ENCODE data around the gene RBBP6. TPM values are rescaled to one million over a fixed set of nuclear protein-coding genes. Genes with fewer than 3 reads are reported as not detected.

Gene RBBP6
- total RNA-seq, 2 experiments from 2014 or later = 63.7 to 66.4 TPM

- H3K4me3 Mint-ChIP-seq = no peak overlapping the region
- CTCF ChIA-PET = interaction anchor here (0.6 kb wide), 1 partner anchor 169 kb away, joined by 3 read pairs; no protein-coding TSS in a partner anchor
These were observed 29.8 kb upstream of the RBBP6 start for GRCh38 chr16:24509536-24509935.

GRCh38 chr16:24511174-24511573 lies 28.2 kb upstream of the RBBP6 start:
- no peak for DNase-seq
- ChIA-PET CTCF (no interaction called here), POLR2A (no interaction called here)
- no peak overlapping the region for H3K27ac Mint-ChIP-seq
- no peak overlapping the region for H3K4me3 Mint-ChIP-seq
- H3K4me1 Mint-ChIP-seq = no peaks in the 10 kb centered on the region
- peaks cover 3% of the 10 kb centered on the region for H3K27me3 Mint-ChIP-seq
- H3K36me3 Mint-ChIP-seq (ENCODE audit: low read depth) = no peaks in the 10 kb centered on the region
- H3K9me3 Mint-ChIP-seq = no peaks in the 10 kb centered on the region

More at GRCh38 chr16:24509536-24509935, 29.8 kb upstream of the RBBP6 start:
- H3K27ac Mint-ChIP-seq = no peak overlapping the region
- H3K36me3 Mint-ChIP-seq (ENCODE audit: low read depth) = no peaks in the 10 kb centered on the region
- H3K4me1 Mint-ChIP-seq = peaks cover 3% of the 10 kb centered on the region
- H3K9me3 Mint-ChIP-seq = no peaks in the 10 kb centered on the region
- POLR2A ChIA-PET = no interaction called here
- DNase-seq = no peak
- H3K27me3 Mint-ChIP-seq = peaks cover 6% of the 10 kb centered on the region

GRCh38 chr16:24511792-24512191 lies 27.6 kb upstream of the RBBP6 start:
- Mint-ChIP-seq H3K27me3 (peaks cover 3% of the 10 kb centered on the region), H3K27ac (no peak overlapping the region), H3K9me3 (no peaks in the 10 kb centered on the region), H3K36me3 (ENCODE audit: low read depth) (no peaks in the 10 kb centered on the region), H3K4me1 (peaks cover under 1% of the 10 kb centered on the region), H3K4me3 (no peak overlapping the region)
- ChIA-PET CTCF (interaction anchor here (0.6 to 1.4 kb wide), 2 partner anchors 27 to 717 kb away, joined by 4 to 6 read pairs; partner anchors contain the start of gene RBBP6), POLR2A (no interaction called here)
- no peak for DNase-seq

DNA sequence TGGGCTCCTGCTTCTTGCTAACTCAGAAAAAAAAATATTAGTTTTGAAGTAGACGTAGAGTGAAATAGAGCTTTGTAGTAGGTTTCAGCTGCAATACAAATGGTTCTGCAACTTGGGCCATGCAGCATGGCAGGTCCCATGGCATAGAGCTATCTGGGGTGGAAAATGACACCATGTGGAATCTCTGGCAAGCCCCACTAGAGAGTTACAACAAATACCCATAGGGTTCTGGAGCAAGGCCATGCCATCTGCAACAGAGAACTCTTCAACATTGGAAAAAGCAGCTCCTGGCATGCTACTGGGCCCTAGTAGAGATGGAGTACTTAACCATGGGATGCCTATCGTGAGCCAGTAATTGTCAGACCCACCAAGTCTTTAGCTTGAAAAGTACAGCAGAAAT lies 25.3 kb upstream of the RBBP6 start:
- no peak overlapping the region for H3K4me3 Mint-ChIP-seq
- CTCF ChIA-PET = interaction anchor here (0.9 to 3.8 kb wide), 2 partner anchors 9 to 488 kb away, joined by 3 to 22 read pairs; no protein-coding TSS in a partner anchor
- POLR2A ChIA-PET = no interaction called here

GRCh38 chr16:24515186-24515585 lies 24.2 kb upstream of the RBBP6 start:
- no peaks in the 10 kb centered on the region for H3K27me3 Mint-ChIP-seq
- H3K9me3 Mint-ChIP-seq = no peaks in the 10 kb centered on the region
- ChIA-PET POLR2A (no interaction called here), CTCF (interaction anchor here (1.4 to 3.8 kb wide), 2 partner anchors 10 to 394 kb away, joined by 3 to 22 read pairs; no protein-coding TSS in a partner anchor)
- no peak overlapping the region for H3K4me3 Mint-ChIP-seq
- no peaks in the 10 kb centered on the region for H3K36me3 Mint-ChIP-seq (ENCODE audit: low read depth)
- DNase-seq = no peak
- H3K27ac Mint-ChIP-seq = no peak overlapping the region
- H3K4me1 Mint-ChIP-seq = peaks cover 5% of the 10 kb centered on the region

More for the DNA sequence above, 25.3 kb upstream of the RBBP6 start:
- no peaks in the 10 kb centered on the region for H3K36me3 Mint-ChIP-seq (ENCODE audit: low read depth)
- H3K4me1 Mint-ChIP-seq = peaks cover 5% of the 10 kb centered on the region
- H3K27ac Mint-ChIP-seq = no peak overlapping the region
- no peak for DNase-seq
- H3K27me3 Mint-ChIP-seq = peaks cover 3% of the 10 kb centered on the region
- no peaks in the 10 kb centered on the region for H3K9me3 Mint-ChIP-seq

GRCh38 chr16:24516900-24517669 lies 22.3 kb upstream of the RBBP6 start:
- CTCF ChIA-PET = interaction anchor here (0.8 to 3.8 kb wide), 5 partner anchors 8 to 152 kb away, joined by 3 to 22 read pairs (median 4); no protein-coding TSS in a partner anchor
- Mint-ChIP-seq H3K9me3 (no peaks in the 10 kb centered on the region), H3K4me3 (peak overlapping the region; percentile 55), H3K4me1 (peaks cover 12% of the 10 kb centered on the region), H3K36me3 (ENCODE audit: low read depth) (no peaks in the 10 kb centered on the region), H3K27me3 (no peaks in the 10 kb centered on the region), H3K27ac (peak overlapping the region; percentile 26)
- POLR2A ChIA-PET = interaction anchor here (0.6 kb wide), 1 partner anchor 26 kb away, joined by 9 read pairs; no protein-coding TSS in a partner anchor
- peak; percentile 82 for DNase-seq

DNA sequence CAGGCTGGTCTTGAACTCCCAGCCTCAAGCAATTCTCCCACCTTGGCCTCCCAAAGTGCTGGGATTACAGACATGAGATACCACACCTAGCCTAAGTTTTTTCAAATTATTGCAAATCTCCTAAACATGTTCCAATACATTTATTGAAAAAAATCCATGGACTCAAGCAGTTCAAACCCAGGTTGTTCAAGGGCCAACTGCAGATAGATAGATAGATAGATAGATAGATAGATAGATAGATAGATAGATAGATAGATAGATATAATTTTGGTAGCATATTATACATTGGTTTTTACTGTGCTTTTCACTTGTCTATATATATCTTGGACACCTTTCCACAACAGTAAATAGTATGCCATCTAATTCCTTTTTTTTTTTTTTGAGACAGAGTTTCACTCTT lies 20.9 kb upstream of the RBBP6 start:
- Mint-ChIP-seq H3K27ac (no peak overlapping the region), H3K36me3 (ENCODE audit: low read depth) (no peaks in the 10 kb centered on the region), H3K9me3 (no peaks in the 10 kb centered on the region), H3K4me3 (no peak overlapping the region), H3K27me3 (no peaks in the 10 kb centered on the region), H3K4me1 (peaks cover 12% of the 10 kb centered on the region)
- ChIA-PET CTCF (no interaction called here), POLR2A (no interaction called here)
- no peak for DNase-seq

GRCh38 chr16:24520983-24521382 lies 18.4 kb upstream of the RBBP6 start:
- H3K4me3 Mint-ChIP-seq = no peak overlapping the region
- ChIA-PET POLR2A (interaction anchor here (0.6 kb wide), 1 partner anchor 32 kb away, joined by 3 read pairs; no protein-coding TSS in a partner anchor), CTCF (interaction anchor here (0.6 kb wide), 1 partner anchor 16 kb away, joined by 3 read pairs; no protein-coding TSS in a partner anchor)
- H3K4me1 Mint-ChIP-seq = peaks cover 21% of the 10 kb centered on the region
- no peak overlapping the region for H3K27ac Mint-ChIP-seq
- H3K27me3 Mint-ChIP-seq = no peaks in the 10 kb centered on the region
- H3K9me3 Mint-ChIP-seq = no peaks in the 10 kb centered on the region
- DNase-seq = no peak
- no peaks in the 10 kb centered on the region for H3K36me3 Mint-ChIP-seq (ENCODE audit: low read depth)

DNA sequence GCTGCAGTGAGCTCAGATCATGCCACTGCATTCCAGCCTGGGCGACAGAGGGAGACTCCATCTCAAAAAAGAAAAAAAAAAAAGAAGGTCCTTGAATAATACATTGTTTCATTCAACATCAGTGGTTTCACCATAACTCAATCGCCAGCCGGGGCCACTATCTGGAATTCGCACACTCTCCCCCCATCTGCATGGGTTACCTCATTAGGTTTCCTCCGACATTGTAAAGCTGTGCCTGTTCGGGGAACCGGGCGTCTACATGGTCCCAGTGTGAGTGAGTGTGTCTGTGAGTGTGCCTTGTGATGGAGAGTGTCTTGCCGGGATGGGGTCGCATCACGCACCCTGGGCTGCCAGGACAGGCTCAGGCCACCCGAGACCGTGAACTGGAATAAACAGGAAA lies 16.6 kb upstream of the RBBP6 start:
- ChIA-PET CTCF (interaction anchor here (0.5 to 1.2 kb wide), 3 partner anchors 18 to 591 kb away, joined by 3 read pairs; no protein-coding TSS in a partner anchor), POLR2A (no interaction called here)
- Mint-ChIP-seq H3K4me1 (peaks cover 19% of the 10 kb centered on the region), H3K27me3 (no peaks in the 10 kb centered on the region), H3K9me3 (no peaks in the 10 kb centered on the region), H3K4me3 (no peak overlapping the region), H3K36me3 (ENCODE audit: low read depth) (no peaks in the 10 kb centered on the region), H3K27ac (no peak overlapping the region)
- DNase-seq = no peak

DNA sequence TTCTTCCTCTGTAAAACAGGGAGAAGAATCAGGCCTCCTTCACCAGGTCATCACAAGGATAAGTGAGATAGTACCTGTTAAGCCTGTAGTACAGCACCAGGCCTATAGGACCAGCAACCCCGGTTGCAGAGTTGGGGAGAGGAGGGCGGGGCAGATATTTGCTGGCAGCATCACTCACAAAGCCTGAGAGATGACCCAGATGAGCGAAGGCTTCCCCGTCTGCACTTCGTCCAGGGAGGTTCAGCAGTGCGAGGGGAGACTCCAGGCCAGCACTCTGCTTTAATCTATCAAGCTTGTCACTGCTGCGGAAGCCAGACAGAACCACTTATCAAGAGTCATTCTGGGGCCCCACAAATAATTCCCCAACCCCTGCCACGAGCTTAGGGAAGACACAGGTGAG lies 15.8 kb upstream of the RBBP6 start:
- Mint-ChIP-seq H3K4me3 (no peak overlapping the region), H3K27ac (no peak overlapping the region), H3K9me3 (no peaks in the 10 kb centered on the region), H3K36me3 (ENCODE audit: low read depth) (no peaks in the 10 kb centered on the region), H3K27me3 (no peaks in the 10 kb centered on the region), H3K4me1 (peaks cover 19% of the 10 kb centered on the region)
- no peak for DNase-seq
- ChIA-PET POLR2A (no interaction called here), CTCF (interaction anchor here (0.5 to 1.2 kb wide), 2 partner anchors 590 to 777 kb away, joined by 3 read pairs; no protein-coding TSS in a partner anchor)

- H3K4me1 Mint-ChIP-seq = peaks cover 19% of the 10 kb centered on the region
- H3K27me3 Mint-ChIP-seq = no peaks in the 10 kb centered on the region
- no peaks in the 10 kb centered on the region for H3K9me3 Mint-ChIP-seq
- CTCF ChIA-PET = interaction anchor here (0.6 to 0.9 kb wide), 2 partner anchors 14 to 16 kb away, joined by 3 read pairs; partner anchors contain the start of gene RBBP6
- H3K27ac Mint-ChIP-seq = no peak overlapping the region
- POLR2A ChIA-PET = no interaction called here
- no peaks in the 10 kb centered on the region for H3K36me3 Mint-ChIP-seq (ENCODE audit: low read depth)
- no peak for DNase-seq
- H3K4me3 Mint-ChIP-seq = no peak overlapping the region
These were observed 14.3 kb upstream of the RBBP6 start for GRCh38 chr16:24524855-24525677.

GRCh38 chr16:24525970-24526559 lies 13.3 kb upstream of the RBBP6 start:
- Mint-ChIP-seq H3K9me3 (no peaks in the 10 kb centered on the region), H3K4me3 (no peak overlapping the region), H3K27me3 (no peaks in the 10 kb centered on the region), H3K27ac (no peak overlapping the region), H3K4me1 (peaks cover 17% of the 10 kb centered on the region), H3K36me3 (ENCODE audit: low read depth) (no peaks in the 10 kb centered on the region)
- no peak for DNase-seq
- ChIA-PET CTCF (no interaction called here), POLR2A (no interaction called here)

All from activated CD4-positive, alpha-beta T cell treated with anti-CD3 and anti-CD28 coated beads, Interleukin-2, amount 10 ng/mL, durations not matched to agents 7 days and 5 days (primary cell).